Measurements from ENCODE around the gene CYP2W1.

DNA sequence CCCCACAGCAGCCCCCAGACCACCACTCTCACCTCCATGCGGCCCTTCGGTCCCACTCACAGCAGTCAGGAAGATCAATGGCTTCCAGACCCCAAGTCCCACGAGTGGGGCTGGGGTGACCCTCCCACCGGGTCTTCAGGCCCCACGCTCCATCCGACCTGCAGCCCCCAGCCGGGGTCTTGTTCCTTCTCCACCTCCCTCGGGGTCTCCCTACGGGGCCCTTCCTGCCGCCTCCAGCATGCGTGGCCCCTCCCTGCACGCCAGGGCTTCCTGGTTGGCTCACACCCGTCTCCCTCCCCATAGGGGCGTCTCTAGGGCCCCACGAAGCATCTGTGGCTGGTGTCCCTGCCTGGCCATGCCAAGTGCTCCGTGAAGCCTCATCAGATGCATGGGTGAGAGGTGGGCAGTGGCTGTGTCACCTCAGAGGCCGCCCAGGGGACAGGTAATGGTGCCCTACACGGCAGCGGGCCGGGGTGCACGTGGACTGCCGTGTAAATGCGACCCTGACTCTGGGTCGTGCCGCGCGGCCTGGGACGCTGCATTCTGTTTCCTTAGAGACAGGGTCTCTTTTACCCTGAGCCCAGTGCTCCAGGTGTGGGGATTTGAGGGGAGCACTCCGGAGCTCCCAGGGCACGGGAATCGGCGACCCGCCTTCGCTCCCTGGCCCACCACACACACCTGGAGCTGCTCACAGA lies 48.4 kb upstream of the CYP2W1 start:
- TF ChIP-seq CTCF (conservative IDR thresholded peaks at IDR 0.05; ENCODE audit: low read depth, low read length), result no peak
- no peak for TF ChIP-seq EZH2 (IDR thresholded peaks at IDR 0.05; ENCODE audit: low read length, unreplicated experiment)

Measured in PC-3 (cell line).